Ectodermal cell (in vitro differentiated cells): ENCODE measurements around the gene ZNF597. TPM values are rescaled to one million over a fixed set of nuclear protein-coding genes. Genes with fewer than 3 reads are reported as not detected.

Experiments used
- H3K27ac ChIP-seq: 2 replicates; pipeline ENCODE4 v1.7.0; 2013; ENCODE audit warnings: mild to moderate bottlenecking, low read depth, low read length; ENCODE audit not compliant: insufficient read depth, poor library complexity, severe bottlenecking
- H3K27me3 ChIP-seq: 2 replicates; pipeline ENCODE4 v1.7.0; 2013; ENCODE audit warnings: mild to moderate bottlenecking, low read length; ENCODE audit not compliant: insufficient read depth, control insufficient read depth, poor library complexity, severe bottlenecking
- H3K36me3 ChIP-seq: one replicate; pipeline ENCODE4 v1.7.0; 2013; ENCODE audit warnings: low read length; ENCODE audit not compliant: control insufficient read depth, insufficient read depth
- H3K4me1 ChIP-seq: one replicate; pipeline ENCODE4 v1.7.0; 2013; ENCODE audit warnings: low read length; ENCODE audit not compliant: control insufficient read depth, insufficient read depth
- H3K4me3 ChIP-seq: 2 replicates; pipeline ENCODE4 v1.7.0; 2013; ENCODE audit warnings: low read depth, low read length, control low read depth; ENCODE audit not compliant: insufficient read depth
- H3K9me3 ChIP-seq: 2 replicates; pipeline ENCODE4 v1.7.0; 2013; ENCODE audit warnings: mild to moderate bottlenecking, low read length, moderate library complexity; ENCODE audit not compliant: control insufficient read depth
- WGBS, 2 experiments: methylation state at CpG; one replicate each; pipeline ENCODE4 v1.1.7; 2013; ENCODE audit warnings: missing lambda C conversion rate in 2 of 2; 5-methylcytosine and 5-hydroxymethylcytosine counted together
- polyA plus RNA-seq, 4 experiments: library from polyadenylated mRNA; stranded (reverse); fragments of 50-300 nt; gene quantifications; one replicate each; pipeline ENCODE4 v1.2.3, GENCODE V29; 2013

ZNF597 gene
- polyA plus RNA-seq (2013, experiment 1 of 4) = 1.8 TPM
- polyA plus RNA-seq (2013, experiment 2 of 4) = 2.0 TPM
- polyA plus RNA-seq (2013, experiment 3 of 4) = 1.8 TPM
- polyA plus RNA-seq (2013, experiment 4 of 4) = 1.8 TPM

GRCh38 chr16:3443108-3444031, at the start of gene ZNF597, which contains the start of gene NAA60:
Gene ZNF597 (minus strand): TSS chr16:3443504. CDS start chr16:3443153, 351 bp downstream.
Gene NAA60 (plus strand): TSS chr16:3443680. CDS start chr16:3476228, 32,548 bp downstream.
- 54 to 59% methylated on average over 61 of the region's 61 CpGs for WGBS, 2 experiments

GRCh38 chr16:3492356-3492755, 49.1 kb upstream of the ZNF597 start:
- no peaks in the 10 kb centered on the region for H3K9me3 ChIP-seq
- no peaks in the 10 kb centered on the region for H3K4me1 ChIP-seq
- no peak overlapping the region for H3K4me3 ChIP-seq
- H3K27me3 ChIP-seq = no peaks in the 10 kb centered on the region
- 87 to 88% methylated on average over 10 of the region's 10 CpGs for WGBS, 2 experiments
- H3K27ac ChIP-seq = no peak overlapping the region
- H3K36me3 ChIP-seq = no peaks in the 10 kb centered on the region

More at GRCh38 chr16:3443108-3444031, at the start of gene ZNF597, which contains the start of gene NAA60:
- H3K4me3 ChIP-seq = peak within 1 kb of the TSS; percentile 64
- H3K36me3 ChIP-seq = no peaks in the 10 kb centered on the region
- H3K4me1 ChIP-seq = no peaks in the 10 kb centered on the region
- H3K9me3 ChIP-seq = no peaks in the 10 kb centered on the region
- no peaks in the 10 kb centered on the region for H3K27me3 ChIP-seq
- H3K27ac ChIP-seq = no peak within 1 kb of the TSS

- Histone ChIP-seq H3K4me1 (no peaks in the 10 kb centered on the region), H3K27ac (no peak overlapping the region), H3K36me3 (peaks cover 4% of the 10 kb centered on the region), H3K9me3 (no peaks in the 10 kb centered on the region), H3K27me3 (no peaks in the 10 kb centered on the region), H3K4me3 (no peak overlapping the region)
- 84% methylated on average over 16 to 17 of the region's 17 CpGs for WGBS, 2 experiments
These were observed 47.8 kb upstream of the ZNF597 start for GRCh38 chr16:3490911-3491629.

GRCh38 chr16:3488801-3489200, 45.5 kb upstream of the ZNF597 start:
- 87% methylated on average over 10 to 11 of the region's 13 CpGs for WGBS, 2 experiments
- Histone ChIP-seq H3K27me3 (no peaks in the 10 kb centered on the region), H3K36me3 (peaks cover 21% of the 10 kb centered on the region), H3K9me3 (no peaks in the 10 kb centered on the region), H3K4me3 (no peak overlapping the region), H3K27ac (no peak overlapping the region), H3K4me1 (no peaks in the 10 kb centered on the region)

GRCh38 chr16:3487521-3488410, 44.5 kb upstream of the ZNF597 start:
- H3K36me3 ChIP-seq = peaks cover 31% of the 10 kb centered on the region
- no peaks in the 10 kb centered on the region for H3K4me1 ChIP-seq
- no peak overlapping the region for H3K4me3 ChIP-seq
- H3K27ac ChIP-seq = no peak overlapping the region
- no peaks in the 10 kb centered on the region for H3K9me3 ChIP-seq
- H3K27me3 ChIP-seq = no peaks in the 10 kb centered on the region
- 94% methylated on average over 24 of the region's 24 CpGs for WGBS, 2 experiments

- peaks cover 38% of the 10 kb centered on the region for H3K36me3 ChIP-seq
- WGBS, 2 experiments = 91 to 94% methylated on average over 24 of the region's 24 CpGs
- no peak overlapping the region for H3K27ac ChIP-seq
- H3K4me1 ChIP-seq = no peaks in the 10 kb centered on the region
- no peak overlapping the region for H3K4me3 ChIP-seq
- H3K27me3 ChIP-seq = no peaks in the 10 kb centered on the region
- no peaks in the 10 kb centered on the region for H3K9me3 ChIP-seq
These were observed 43.4 kb upstream of the ZNF597 start for GRCh38 chr16:3486506-3487215.

- Histone ChIP-seq H3K4me1 (no peaks in the 10 kb centered on the region), H3K9me3 (no peaks in the 10 kb centered on the region), H3K27me3 (no peaks in the 10 kb centered on the region), H3K27ac (no peak overlapping the region), H3K36me3 (peaks cover 40% of the 10 kb centered on the region), H3K4me3 (no peak overlapping the region)
- 89 to 92% methylated on average over 20 of the region's 20 CpGs for WGBS, 2 experiments
These were observed 42.7 kb upstream of the ZNF597 start for GRCh38 chr16:3485821-3486505.

- 94 to 95% methylated on average over 15 of the region's 15 CpGs for WGBS, 2 experiments
These were observed 41.9 kb upstream of the ZNF597 start for GRCh38 chr16:3485097-3485745.

More at GRCh38 chr16:3485097-3485745, 41.9 kb upstream of the ZNF597 start:
- Histone ChIP-seq H3K27me3 (no peaks in the 10 kb centered on the region), H3K36me3 (peaks cover 40% of the 10 kb centered on the region), H3K9me3 (no peaks in the 10 kb centered on the region), H3K27ac (no peak overlapping the region), H3K4me1 (no peaks in the 10 kb centered on the region), H3K4me3 (no peak overlapping the region)
